CD4-positive, CD25-positive, alpha-beta regulatory T cell (primary cell): ENCODE measurements around the gene RGS1. TPM values are rescaled to one million over a fixed set of nuclear protein-coding genes. Genes with fewer than 3 reads are reported as not detected.

ENCODE experiments used
- ATAC-seq, 2 donors: fragments of 150-1000 bp; cut with Tn5 transposase; one replicate each; pipeline ENCODE4 v1.10.0; 2021; ENCODE audit warnings: low read depth in 2 of 2, moderate number of reproducible peaks in 2 of 2, moderate library complexity in 1 of 2
- DNase-seq, 3 donors: peaks; one replicate each; pipeline versions ENCODE4 v3.0.0 to v3.0.0-alpha.2; 2012 to 2022; ENCODE audit warnings: mixed read lengths in 1 of 3
- H3K27ac ChIP-seq: one replicate; pipeline ENCODE4 v1.7.0; 2013; ENCODE audit warnings: mild to moderate bottlenecking, low read length; ENCODE audit not compliant: insufficient read depth, poor library complexity, severe bottlenecking
- H3K27me3 ChIP-seq: one replicate; pipeline ENCODE4 v1.7.0; 2013; ENCODE audit warnings: low read length; ENCODE audit not compliant: control insufficient read depth, insufficient read depth
- H3K36me3 ChIP-seq: one replicate; pipeline ENCODE4 v1.7.0; 2013; ENCODE audit warnings: mild to moderate bottlenecking, low read length, moderate library complexity; ENCODE audit not compliant: control insufficient read depth, insufficient read depth
- H3K4me1 ChIP-seq: 2 replicates; pipeline ENCODE4 v1.7.0; 2013; ENCODE audit warnings: mild to moderate bottlenecking, low read length; ENCODE audit not compliant: insufficient read depth, control insufficient read depth, poor library complexity, severe bottlenecking
- H3K4me3 ChIP-seq: one replicate; pipeline ENCODE4 v1.7.0; 2013; ENCODE audit warnings: low read depth, mild to moderate bottlenecking, low read length, moderate library complexity
- H3K9me3 ChIP-seq, 2 experiments: 1 replicate in 1 of 2; 2 replicates in 1 of 2; pipeline ENCODE4 v1.7.0; 2013; ENCODE audit warnings: low read length in 2 of 2, mild to moderate bottlenecking in 1 of 2, moderate library complexity in 1 of 2; ENCODE audit not compliant: control insufficient read depth in 2 of 2
- H3K27ac Mint-ChIP-seq, 3 donors: one replicate each; pipeline ENCODE4 v1.8.0; 2020 to 2022; ENCODE audit warnings: mild to moderate bottlenecking in 3 of 3, mixed read lengths in 3 of 3, moderate library complexity in 2 of 3
- H3K27me3 Mint-ChIP-seq: one replicate; pipeline ENCODE4 v1.8.0; 2022; ENCODE audit warnings: mild to moderate bottlenecking, mixed read lengths
- H3K36me3 Mint-ChIP-seq: one replicate; pipeline ENCODE4 v1.8.0; 2020; ENCODE audit warnings: mixed read lengths
- H3K4me1 Mint-ChIP-seq, 4 donors: one replicate each; pipeline ENCODE4 v1.8.0; 2020 to 2022; ENCODE audit warnings: mixed read lengths in 4 of 4, mild to moderate bottlenecking in 1 of 4
- H3K4me3 Mint-ChIP-seq, 4 donors: one replicate each; pipeline ENCODE4 v1.8.0; 2020 to 2022; ENCODE audit warnings: mild to moderate bottlenecking in 4 of 4, mixed read lengths in 4 of 4, moderate library complexity in 3 of 4
- H3K9me3 Mint-ChIP-seq, 7 donors: one replicate each; pipeline ENCODE4 v1.8.0; 2020 to 2022; ENCODE audit warnings: mixed read lengths in 7 of 7, mild to moderate bottlenecking in 3 of 7, moderate library complexity in 2 of 7
- polyA plus RNA-seq, 4 donors: library from polyadenylated mRNA; unstranded; fragments of 300-500 nt; fragmentation: Illumina TruSeq; gene quantifications; one replicate each; pipeline ENCODE4 v1.2.3, GENCODE V29; 2021
- total RNA-seq: library from RNA; stranded (reverse); gene quantifications from one replicate; pipeline ENCODE4 v1.2.3, GENCODE V29; 2022

The RGS1 gene
- total and polyA plus RNA-seq, 5 donors from 2014 or later: 118 to 2,600 (median 186) TPM

- DNase-seq (peak in 1 of 3 donors; percentile 18), ATAC-seq (no peak)
- peaks cover 9% of the 10 kb centered on the region for H3K27me3 Mint-ChIP-seq
- peak overlapping the region; percentile 90 to 97 (median 91) for H3K4me3 Mint-ChIP-seq
- peaks cover 32 to 69% (median 58%) of the 10 kb centered on the region in 4 donors for H3K4me1 Mint-ChIP-seq
- H3K27ac ChIP-seq: peak overlapping the region; percentile 95
- H3K36me3 Mint-ChIP-seq: peaks cover 20% of the 10 kb centered on the region
- H3K4me3 ChIP-seq: peak overlapping the region; percentile 97
- peak overlapping the region; percentile 70 to 96 (median 90) for H3K27ac Mint-ChIP-seq
- peaks cover 51% of the 10 kb centered on the region for H3K4me1 ChIP-seq
- peaks cover 31% of the 10 kb centered on the region for H3K36me3 ChIP-seq
- H3K9me3 ChIP-seq: no peaks in the 10 kb centered on the region
- peaks cover 0 to 3% (median 0%) of the 10 kb centered on the region in 7 donors for H3K9me3 Mint-ChIP-seq
- H3K27me3 ChIP-seq: no peaks in the 10 kb centered on the region
Observed at GRCh38 chr1:192578144-192578909, 2.8 kb downstream of the RGS1 start.

GRCh38 chr1:192579010-192579738 lies 3.6 kb downstream of the RGS1 start:
- Histone ChIP-seq H3K27me3 (no peaks in the 10 kb centered on the region), H3K4me1 (peaks cover 43% of the 10 kb centered on the region), H3K27ac (peak overlapping the region; percentile 95), H3K4me3 (peak overlapping the region; percentile 97), H3K36me3 (peaks cover 31% of the 10 kb centered on the region), H3K9me3 (no peaks in the 10 kb centered on the region)
- Mint-ChIP-seq H3K36me3 (peaks cover 20% of the 10 kb centered on the region), H3K27ac (peak overlapping the region; percentile 80 to 96 (median 90)), H3K9me3 (peaks cover 0 to 3% (median 0%) of the 10 kb centered on the region in 7 donors), H3K4me3 (peak overlapping the region; percentile 90 to 97 (median 91)), H3K27me3 (peaks cover 9% of the 10 kb centered on the region), H3K4me1 (peaks cover 24 to 60% (median 50%) of the 10 kb centered on the region in 4 donors)
- DNase-seq (peak; percentile 12 to 41 (median 37)), ATAC-seq (no peak)

DNA sequence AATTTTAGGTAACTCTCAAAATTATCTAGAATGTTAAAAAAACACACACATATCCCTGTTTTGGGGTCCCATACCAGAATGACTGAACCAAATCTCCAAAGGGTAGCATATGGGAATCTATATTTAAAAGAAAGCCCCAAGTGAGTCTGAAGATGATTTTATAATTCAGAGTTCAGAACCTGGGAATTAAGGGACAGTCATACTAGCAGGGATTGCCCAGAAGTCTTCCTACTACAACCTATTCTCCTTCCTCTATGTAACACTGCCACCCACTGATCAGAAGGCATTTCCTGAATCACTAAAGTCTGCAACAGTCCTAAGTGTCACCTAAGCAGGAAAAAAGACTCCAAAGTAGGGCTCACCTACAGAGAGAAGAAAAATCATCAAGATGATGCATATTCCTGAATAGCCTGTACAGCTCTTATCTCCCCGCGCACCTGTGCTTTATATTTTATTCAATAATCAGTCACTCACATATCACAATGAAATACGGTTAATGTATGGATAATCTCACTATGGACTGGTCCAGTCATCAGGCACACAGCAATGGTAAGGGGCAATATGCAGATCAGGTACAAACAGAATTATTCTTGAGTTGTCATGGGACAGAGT lies 4.9 kb downstream of the RGS1 start:
- no peaks in the 10 kb centered on the region for H3K9me3 ChIP-seq
- peak overlapping the region; percentile 97 for H3K4me3 ChIP-seq
- Mint-ChIP-seq H3K4me3 (peak overlapping the region; percentile 36 to 92 (median 74)), H3K27me3 (peaks cover 9% of the 10 kb centered on the region), H3K36me3 (peaks cover 20% of the 10 kb centered on the region), H3K27ac (peak overlapping the region in 2 of 3 donors; percentile 51 to 68), H3K9me3 (peaks cover 0 to 3% (median 0%) of the 10 kb centered on the region in 7 donors), H3K4me1 (peaks cover 15 to 51% (median 44%) of the 10 kb centered on the region in 4 donors)
- peak overlapping the region; percentile 95 for H3K27ac ChIP-seq
- H3K36me3 ChIP-seq: peaks cover 31% of the 10 kb centered on the region
- ATAC-seq (peak; percentile 27 to 34), DNase-seq (peak; percentile 9 to 64 (median 46))
- H3K4me1 ChIP-seq: peaks cover 31% of the 10 kb centered on the region
- no peaks in the 10 kb centered on the region for H3K27me3 ChIP-seq

DNA sequence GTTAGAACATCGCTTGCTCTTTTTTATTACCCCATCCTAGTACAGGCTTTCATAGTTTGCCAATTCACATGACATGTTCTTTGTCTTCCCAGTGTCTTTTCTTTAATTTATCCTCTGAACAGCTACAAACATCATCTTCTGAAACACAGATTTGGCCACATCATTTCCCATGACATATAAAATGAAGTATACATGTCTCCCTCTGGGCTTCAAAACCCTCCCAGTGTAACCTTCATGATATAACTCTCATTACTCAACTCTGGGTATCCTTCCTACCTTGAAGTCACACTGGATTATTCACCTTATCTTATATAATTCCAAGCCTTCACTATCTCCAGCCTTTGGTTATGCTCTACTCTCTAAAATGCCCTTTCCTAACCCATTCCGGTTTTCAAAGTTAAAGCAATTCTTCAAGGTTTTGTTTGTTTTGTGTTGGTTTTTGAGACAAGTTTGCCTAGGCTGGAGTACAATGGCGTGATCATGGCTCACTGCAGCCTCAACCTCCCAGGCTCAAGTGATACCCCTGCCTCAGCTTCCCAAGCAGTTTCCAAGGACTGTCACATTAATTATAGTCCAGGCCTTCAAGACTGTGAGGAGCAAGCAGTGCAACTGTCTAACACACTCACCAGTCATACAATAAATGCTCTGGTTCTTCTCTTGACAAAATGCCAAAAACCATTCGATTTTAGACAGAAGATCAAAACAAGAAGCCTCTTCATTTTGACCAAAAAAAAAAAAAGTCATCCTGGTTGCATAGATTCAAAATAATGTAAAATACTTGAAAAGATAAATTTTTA lies 5.8 kb downstream of the RGS1 start:
- H3K9me3 Mint-ChIP-seq: no peaks in the 10 kb centered on the region
- H3K27ac Mint-ChIP-seq: peak overlapping the region in 1 of 3 donors; percentile 68
- peaks cover 28% of the 10 kb centered on the region for H3K36me3 ChIP-seq
- H3K4me1 ChIP-seq: peaks cover 31% of the 10 kb centered on the region
- peak in 1 of 2 donors; percentile 13 for ATAC-seq
- H3K27me3 Mint-ChIP-seq: peaks cover 4% of the 10 kb centered on the region
- no peaks in the 10 kb centered on the region for H3K27me3 ChIP-seq
- H3K9me3 ChIP-seq: no peaks in the 10 kb centered on the region
- H3K4me3 Mint-ChIP-seq: peak overlapping the region in 2 of 4 donors; percentile 56 to 92
- peak in 2 of 3 donors; percentile 12 to 26 for DNase-seq
- H3K27ac ChIP-seq: no peak overlapping the region
- peak overlapping the region; percentile 20 for H3K4me3 ChIP-seq
- H3K4me1 Mint-ChIP-seq: peaks cover 12 to 47% (median 39%) of the 10 kb centered on the region in 4 donors
- H3K36me3 Mint-ChIP-seq: peaks cover 20% of the 10 kb centered on the region

GRCh38 chr1:192584866-192585265 lies 9.3 kb downstream of the RGS1 start:
- Histone ChIP-seq H3K4me1 (peaks cover 8% of the 10 kb centered on the region), H3K9me3 (no peaks in the 10 kb centered on the region), H3K27ac (no peak overlapping the region), H3K4me3 (no peak overlapping the region), H3K27me3 (no peaks in the 10 kb centered on the region), H3K36me3 (no peaks in the 10 kb centered on the region)
- Mint-ChIP-seq H3K4me3 (no peak overlapping the region), H3K27me3 (no peaks in the 10 kb centered on the region), H3K36me3 (no peaks in the 10 kb centered on the region), H3K27ac (no peak overlapping the region), H3K4me1 (peaks cover 12 to 14% (median 13%) of the 10 kb centered on the region in 4 donors), H3K9me3 (no peaks in the 10 kb centered on the region)
- DNase-seq: no peak
- ATAC-seq: no peak

- Mint-ChIP-seq H3K4me1 (no peaks in the 10 kb centered on the region), H3K4me3 (no peak overlapping the region), H3K36me3 (no peaks in the 10 kb centered on the region), H3K27me3 (no peaks in the 10 kb centered on the region), H3K27ac (no peak overlapping the region), H3K9me3 (no peaks in the 10 kb centered on the region)
- Histone ChIP-seq H3K27ac (no peak overlapping the region), H3K4me1 (no peaks in the 10 kb centered on the region), H3K36me3 (no peaks in the 10 kb centered on the region), H3K9me3 (no peaks in the 10 kb centered on the region), H3K4me3 (no peak overlapping the region), H3K27me3 (no peaks in the 10 kb centered on the region)
- DNase-seq: no peak
- ATAC-seq: no peak
Observed at GRCh38 chr1:192587386-192588266, 12.1 kb downstream of the RGS1 start.
